Neural cell (in vitro differentiated cells): ENCODE measurements around the gene SNRPE. TPM values are rescaled to one million over a fixed set of nuclear protein-coding genes. Genes with fewer than 3 reads are reported as not detected.

Experiments
- H2AFZ ChIP-seq: fragments of 200-600, 300-800 bp; sonication (generic), shearing (Covaris generic); 2 replicates; pipeline ENCODE4 v1.6.0; 2014; ENCODE audit warnings: low read depth, mild to moderate bottlenecking, antibody characterized with exemption, low read length, moderate library complexity
- H3F3A ChIP-seq: fragments of 200-600 bp; shearing (Covaris generic); 2 replicates; pipeline ENCODE4 v1.6.1; 2016; ENCODE audit warnings: mild to moderate bottlenecking, moderate library complexity, mixed read lengths, antibody characterized with exemption, low read length; ENCODE audit not compliant: insufficient read depth, poor library complexity, severe bottlenecking
- H3K27ac ChIP-seq: fragments of 200-600, 300-800 bp; sonication (generic), shearing (Covaris generic); 2 replicates; pipeline ENCODE4 v1.5.1; 2014; ENCODE audit warnings: mild to moderate bottlenecking, low read length, moderate library complexity
- H3K27me3 ChIP-seq: fragments of 300-800, 200-600 bp; sonication (generic), shearing (Covaris generic); 2 replicates; pipeline ENCODE4 v1.6.0; 2014; ENCODE audit warnings: mild to moderate bottlenecking, low read depth, low read length, moderate library complexity; ENCODE audit not compliant: insufficient read depth
- H3K36me3 ChIP-seq: fragments of 300-800, 200-600 bp; sonication (generic), shearing (Covaris generic); 2 replicates; pipeline ENCODE4 v1.5.1; 2014; ENCODE audit warnings: mild to moderate bottlenecking, antibody characterized with exemption, low read length, moderate library complexity; ENCODE audit not compliant: insufficient read depth
- H3K4me2 ChIP-seq: fragments of 300-800, 200-600 bp; sonication (generic), shearing (Covaris generic); 2 replicates; pipeline ENCODE4 v1.6.0; 2014; ENCODE audit warnings: mild to moderate bottlenecking, low read length
- H3K4me3 ChIP-seq: fragments of 300-800, 200-600 bp; sonication (generic), shearing (Covaris generic); 2 replicates; pipeline ENCODE4 v1.5.1; 2014; ENCODE audit warnings: mild to moderate bottlenecking, low read length, moderate library complexity
- H3K79me2 ChIP-seq: fragments of 200-600 bp; shearing (Covaris generic); replicated peaks from 2 replicates; pipeline ENCODE4 v1.6.0; 2014; ENCODE audit warnings: mild to moderate bottlenecking, low read length, moderate library complexity; ENCODE audit not compliant: insufficient read depth
- H3K9ac ChIP-seq: fragments of 300-800, 200-600 bp; sonication (generic), shearing (Covaris generic); 2 replicates; pipeline ENCODE4 v1.6.1; 2016; ENCODE audit warnings: mild to moderate bottlenecking, low read length, mixed read lengths
- H3K9me2 ChIP-seq: fragments of 200-600 bp; shearing (Covaris generic); 2 replicates; pipeline ENCODE4 v1.6.1; 2016; ENCODE audit warnings: mild to moderate bottlenecking, low read length, mixed read lengths; ENCODE audit not compliant: insufficient read depth
- H3K9me3 ChIP-seq: fragments of 200-600, 300-800 bp; sonication (generic), shearing (Covaris generic); 2 replicates; pipeline ENCODE4 v1.6.1; 2016; ENCODE audit warnings: mild to moderate bottlenecking, mixed run types, low read length, moderate library complexity, mixed read lengths
- H4K20me1 ChIP-seq: fragments of 200-600 bp; shearing (Covaris generic); 2 replicates; pipeline ENCODE4 v1.6.1; 2016; ENCODE audit warnings: mild to moderate bottlenecking, mixed run types; ENCODE audit not compliant: insufficient read depth
- EP300 ChIP-seq: fragments of 450-650 bp; conservative IDR thresholded peaks from 2 replicates; pipeline ENCODE4 v1.6.1; 2014; ENCODE audit warnings: antibody characterized with exemption, mild to moderate bottlenecking, moderate library complexity; ENCODE audit not compliant: poor library complexity, severe bottlenecking
- EZH2 ChIP-seq: fragments of 200-600, 300-800 bp; shearing (Covaris generic), sonication (generic); IDR thresholded peaks from 2 replicates; pipeline ENCODE4 v1.6.1; 2014; ENCODE audit warnings: antibody characterized with exemption, low read length, borderline replicate concordance, mild to moderate bottlenecking; ENCODE audit not compliant: insufficient read depth, poor library complexity, severe bottlenecking
- MXI1 ChIP-seq: fragments of 450-650 bp; conservative IDR thresholded peaks from 2 replicates; pipeline ENCODE4 v1.6.1; 2014; ENCODE audit warnings: antibody characterized with exemption, mild to moderate bottlenecking; ENCODE audit not compliant: poor library complexity, severe bottlenecking
- POLR2AphosphoS5 ChIP-seq: IDR thresholded peaks from 2 replicates; pipeline ENCODE4 v1.6.1; 2012
- RAD21 ChIP-seq: fragments of 450-650 bp; conservative IDR thresholded peaks from 2 replicates; pipeline ENCODE4 v1.6.1; 2014; ENCODE audit warnings: antibody characterized with exemption, mild to moderate bottlenecking, moderate library complexity
- SMC3 ChIP-seq: fragments of 450-650 bp; conservative IDR thresholded peaks from 2 replicates; pipeline ENCODE4 v1.6.1; 2014; ENCODE audit warnings: antibody characterized with exemption, mild to moderate bottlenecking, moderate library complexity; ENCODE audit not compliant: poor library complexity
- TAF1 ChIP-seq: IDR thresholded peaks from 2 replicates; pipeline ENCODE4 v1.6.1; 2012; ENCODE audit warnings: low read depth
- polyA plus RNA-seq: library from polyadenylated mRNA; depleted of rRNA; stranded (reverse); fragments of >200 nt; gene quantifications from 2 replicates; pipeline ENCODE4 v1.2.3, GENCODE V29; 2014
- TF ChIP-seq, protein P1 (sequence below): IDR thresholded peaks from 2 replicates; pipeline ENCODE4 v1.6.1; 2012; ENCODE audit warnings: borderline replicate concordance
- TF ChIP-seq, protein P2 (sequence below): fragments of 450-650 bp; IDR thresholded peaks from 2 replicates; pipeline ENCODE4 v1.5.1; 2014; ENCODE audit warnings: antibody characterized with exemption, mild to moderate bottlenecking, moderate library complexity; ENCODE audit not compliant: poor library complexity, severe bottlenecking

SNRPE gene
- polyA plus RNA-seq, 1 donor from 2014 or later, result 373 TPM

DNA sequence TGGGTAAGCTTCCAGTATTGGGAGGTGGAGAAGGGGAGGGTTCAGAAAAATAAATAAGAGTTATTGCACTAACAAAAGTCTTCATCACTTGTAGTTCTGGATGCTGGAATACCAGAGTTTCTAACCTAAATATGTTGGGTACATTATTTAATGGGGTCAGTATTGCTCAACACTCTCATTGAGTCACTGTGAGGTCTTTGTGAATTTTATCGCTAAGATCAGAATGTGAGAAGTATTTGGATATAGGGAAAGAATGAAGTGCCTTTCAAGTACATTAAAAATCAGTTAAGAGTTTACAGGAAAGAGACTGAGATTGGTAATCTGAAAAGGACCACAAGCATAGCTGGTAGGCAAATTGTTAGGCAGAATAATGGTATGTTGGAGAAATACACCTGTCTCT is 8.8 kb downstream of the SNRPE start:
- Histone ChIP-seq H4K20me1 (no peaks in the 10 kb centered on the region), H3K27ac (no peak overlapping the region), H3K9me2 (no peaks in the 10 kb centered on the region), H3K4me3 (no peak overlapping the region), H3K9ac (no peak overlapping the region), H3F3A (no peaks in the 10 kb centered on the region), H3K9me3 (no peaks in the 10 kb centered on the region), H3K36me3 (peaks cover 18% of the 10 kb centered on the region), H2AFZ (no peak overlapping the region), H3K4me2 (no peak overlapping the region), H3K79me2 (no peaks in the 10 kb centered on the region), H3K27me3 (no peaks in the 10 kb centered on the region)
- TF ChIP-seq SMC3 (no peak), POLR2AphosphoS5 (no peak), TAF1 (no peak), EP300 (no peak), EZH2 (no peak), RAD21 (no peak), MXI1 (no peak)
- TF ChIP-seq, protein P1, sequence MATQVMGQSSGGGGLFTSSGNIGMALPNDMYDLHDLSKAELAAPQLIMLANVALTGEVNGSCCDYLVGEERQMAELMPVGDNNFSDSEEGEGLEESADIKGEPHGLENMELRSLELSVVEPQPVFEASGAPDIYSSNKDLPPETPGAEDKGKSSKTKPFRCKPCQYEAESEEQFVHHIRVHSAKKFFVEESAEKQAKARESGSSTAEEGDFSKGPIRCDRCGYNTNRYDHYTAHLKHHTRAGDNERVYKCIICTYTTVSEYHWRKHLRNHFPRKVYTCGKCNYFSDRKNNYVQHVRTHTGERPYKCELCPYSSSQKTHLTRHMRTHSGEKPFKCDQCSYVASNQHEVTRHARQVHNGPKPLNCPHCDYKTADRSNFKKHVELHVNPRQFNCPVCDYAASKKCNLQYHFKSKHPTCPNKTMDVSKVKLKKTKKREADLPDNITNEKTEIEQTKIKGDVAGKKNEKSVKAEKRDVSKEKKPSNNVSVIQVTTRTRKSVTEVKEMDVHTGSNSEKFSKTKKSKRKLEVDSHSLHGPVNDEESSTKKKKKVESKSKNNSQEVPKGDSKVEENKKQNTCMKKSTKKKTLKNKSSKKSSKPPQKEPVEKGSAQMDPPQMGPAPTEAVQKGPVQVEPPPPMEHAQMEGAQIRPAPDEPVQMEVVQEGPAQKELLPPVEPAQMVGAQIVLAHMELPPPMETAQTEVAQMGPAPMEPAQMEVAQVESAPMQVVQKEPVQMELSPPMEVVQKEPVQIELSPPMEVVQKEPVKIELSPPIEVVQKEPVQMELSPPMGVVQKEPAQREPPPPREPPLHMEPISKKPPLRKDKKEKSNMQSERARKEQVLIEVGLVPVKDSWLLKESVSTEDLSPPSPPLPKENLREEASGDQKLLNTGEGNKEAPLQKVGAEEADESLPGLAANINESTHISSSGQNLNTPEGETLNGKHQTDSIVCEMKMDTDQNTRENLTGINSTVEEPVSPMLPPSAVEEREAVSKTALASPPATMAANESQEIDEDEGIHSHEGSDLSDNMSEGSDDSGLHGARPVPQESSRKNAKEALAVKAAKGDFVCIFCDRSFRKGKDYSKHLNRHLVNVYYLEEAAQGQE, result no peak
- TF ChIP-seq, protein P2, sequence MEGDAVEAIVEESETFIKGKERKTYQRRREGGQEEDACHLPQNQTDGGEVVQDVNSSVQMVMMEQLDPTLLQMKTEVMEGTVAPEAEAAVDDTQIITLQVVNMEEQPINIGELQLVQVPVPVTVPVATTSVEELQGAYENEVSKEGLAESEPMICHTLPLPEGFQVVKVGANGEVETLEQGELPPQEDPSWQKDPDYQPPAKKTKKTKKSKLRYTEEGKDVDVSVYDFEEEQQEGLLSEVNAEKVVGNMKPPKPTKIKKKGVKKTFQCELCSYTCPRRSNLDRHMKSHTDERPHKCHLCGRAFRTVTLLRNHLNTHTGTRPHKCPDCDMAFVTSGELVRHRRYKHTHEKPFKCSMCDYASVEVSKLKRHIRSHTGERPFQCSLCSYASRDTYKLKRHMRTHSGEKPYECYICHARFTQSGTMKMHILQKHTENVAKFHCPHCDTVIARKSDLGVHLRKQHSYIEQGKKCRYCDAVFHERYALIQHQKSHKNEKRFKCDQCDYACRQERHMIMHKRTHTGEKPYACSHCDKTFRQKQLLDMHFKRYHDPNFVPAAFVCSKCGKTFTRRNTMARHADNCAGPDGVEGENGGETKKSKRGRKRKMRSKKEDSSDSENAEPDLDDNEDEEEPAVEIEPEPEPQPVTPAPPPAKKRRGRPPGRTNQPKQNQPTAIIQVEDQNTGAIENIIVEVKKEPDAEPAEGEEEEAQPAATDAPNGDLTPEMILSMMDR, result no peak

DNA sequence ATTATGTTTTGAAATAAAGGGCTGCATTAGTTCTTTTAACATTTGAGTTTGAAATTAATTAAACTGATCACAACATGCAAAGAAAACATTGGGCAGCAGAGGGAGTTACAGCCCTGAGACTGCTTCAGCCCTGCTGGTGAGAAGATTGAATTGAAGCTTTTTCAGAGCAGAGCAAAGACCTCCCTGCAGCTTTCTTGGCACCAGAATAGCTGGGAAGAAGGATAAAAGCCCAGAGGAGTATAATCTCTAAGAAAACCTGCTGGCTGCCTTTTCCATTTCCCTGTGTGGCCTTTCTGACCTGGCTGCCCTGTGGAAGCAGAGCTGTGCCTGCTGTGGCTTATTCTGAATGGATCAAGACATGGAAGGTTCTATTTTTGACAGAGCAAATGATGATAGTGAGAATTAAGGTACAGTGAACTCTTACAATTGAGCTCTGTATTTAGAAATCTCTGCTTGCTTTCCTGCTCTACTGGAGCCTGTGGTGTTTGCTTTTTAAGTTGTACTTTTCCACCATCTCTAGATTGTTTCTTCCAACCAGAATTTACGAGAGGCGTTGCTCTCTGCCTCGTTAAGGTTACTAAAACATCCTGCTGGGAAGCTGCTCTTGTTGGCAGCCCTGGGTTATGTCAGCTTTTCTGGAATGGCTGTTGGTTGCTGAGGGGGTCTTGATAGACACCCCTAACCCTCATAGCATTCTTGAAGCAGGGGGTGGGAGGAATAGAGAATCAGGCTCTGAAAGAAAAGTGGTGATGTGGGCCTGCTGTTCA is 9.9 kb downstream of the SNRPE start:
- Histone ChIP-seq H2AFZ (no peak overlapping the region), H3K27ac (no peak overlapping the region), H3K27me3 (no peaks in the 10 kb centered on the region), H3K9ac (peak overlapping the region; percentile 37), H3K36me3 (peaks cover 12% of the 10 kb centered on the region), H3K4me2 (no peak overlapping the region), H4K20me1 (no peaks in the 10 kb centered on the region), H3F3A (no peaks in the 10 kb centered on the region), H3K79me2 (no peaks in the 10 kb centered on the region), H3K9me3 (no peaks in the 10 kb centered on the region), H3K9me2 (no peaks in the 10 kb centered on the region), H3K4me3 (peak overlapping the region; percentile 13)
- TF ChIP-seq, protein P1, result no peak
- TF ChIP-seq MXI1, result no peak
- no peak for TF ChIP-seq POLR2AphosphoS5
- TF ChIP-seq, protein P2, result peak; percentile 94
- no peak for TF ChIP-seq EP300
- peak; percentile 84 for TF ChIP-seq RAD21
- peak; percentile 94 for TF ChIP-seq SMC3
- TF ChIP-seq EZH2, result no peak
- no peak for TF ChIP-seq TAF1
